GM21786 (cell line): ENCODE data around the gene HOXA4.
A peak's percentile ranks its signal among the peaks of the same experiment; 100 is the strongest.

ENCODE experiments used
- ATAC-seq: cut with Tn5 transposase; IDR thresholded peaks from one replicate; pipeline ENCODE4 v1.9.1; 2021; ENCODE audit not compliant: unreplicated experiment

The HOXA4 gene

GRCh38 chr7:27158436-27159265 lies 28.1 kb upstream of the HOXA4 start:
- ATAC-seq, result no peak

DNA sequence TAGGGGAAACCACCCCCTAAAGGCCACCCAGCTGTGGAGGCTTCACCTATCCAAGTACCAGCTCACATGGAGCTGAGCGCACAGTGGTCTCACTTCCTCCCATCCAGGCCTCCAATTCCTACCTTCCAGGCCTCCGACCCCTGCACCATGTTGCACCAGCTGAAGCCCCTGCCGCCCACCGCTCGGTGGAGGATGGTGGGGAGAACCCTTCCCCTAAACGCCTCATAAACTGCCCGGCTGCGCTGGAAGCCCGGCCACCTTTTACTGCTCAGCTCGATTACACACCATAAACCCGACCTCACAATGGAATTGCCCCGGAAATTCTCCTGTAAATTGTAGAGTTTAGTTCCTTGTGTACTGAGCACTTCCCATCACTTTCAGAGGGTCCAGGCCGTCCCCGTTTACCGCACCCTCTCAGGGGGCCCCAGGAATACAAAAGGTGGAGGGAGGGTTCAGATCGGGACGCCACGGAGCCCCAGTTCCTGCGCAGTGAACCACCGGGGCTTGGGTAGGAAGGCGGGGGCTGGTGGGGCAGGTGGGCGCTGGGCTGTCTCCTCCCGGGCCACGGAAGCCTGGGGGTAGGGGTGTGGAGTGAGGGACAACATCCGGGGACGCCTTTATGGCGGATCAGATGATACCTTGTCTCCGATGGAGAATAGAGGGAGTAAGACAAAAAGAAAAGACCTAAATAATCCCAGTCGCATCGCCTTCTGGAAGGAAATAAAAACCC lies 27.3 kb upstream of the HOXA4 start:
- ATAC-seq, result no peak

DNA sequence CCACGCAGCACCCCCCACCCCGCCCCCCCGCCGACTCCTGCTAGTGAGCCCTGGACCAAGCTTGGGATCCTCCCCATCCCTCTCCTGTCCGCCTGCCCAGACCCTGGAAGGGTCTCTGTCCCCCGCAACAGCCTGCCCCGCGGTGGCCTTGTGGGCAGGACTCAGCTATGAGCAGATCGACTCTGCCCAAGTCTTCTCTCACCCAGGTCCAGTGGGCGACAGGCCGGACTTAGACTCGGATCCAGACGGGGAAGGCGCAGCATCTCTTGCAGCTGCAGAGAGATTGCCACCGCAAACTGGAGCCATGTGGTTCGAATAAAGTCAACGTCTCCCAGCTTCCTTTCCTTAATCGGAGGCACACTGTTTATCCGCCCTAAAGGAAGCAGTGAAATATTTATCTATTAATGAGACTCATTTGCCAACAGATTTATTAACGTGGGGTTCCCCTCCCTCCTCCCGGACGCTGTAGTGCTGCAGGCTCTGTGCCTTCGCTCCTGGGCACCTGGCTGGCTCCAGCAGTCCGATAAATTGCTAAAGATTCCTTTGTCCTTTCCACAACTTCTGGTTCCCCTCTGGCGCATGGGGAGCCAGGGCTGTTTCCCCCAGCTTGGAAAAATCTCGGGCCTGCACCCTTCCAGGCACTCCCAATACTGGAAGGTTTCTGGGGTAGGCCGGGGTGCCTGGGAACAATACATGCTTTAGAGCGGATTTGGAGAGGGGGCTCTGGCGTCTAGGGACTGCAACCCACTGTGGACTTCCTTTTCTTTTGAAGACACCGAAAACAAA lies 26.6 kb upstream of the HOXA4 start:
- ATAC-seq, result no peak

DNA sequence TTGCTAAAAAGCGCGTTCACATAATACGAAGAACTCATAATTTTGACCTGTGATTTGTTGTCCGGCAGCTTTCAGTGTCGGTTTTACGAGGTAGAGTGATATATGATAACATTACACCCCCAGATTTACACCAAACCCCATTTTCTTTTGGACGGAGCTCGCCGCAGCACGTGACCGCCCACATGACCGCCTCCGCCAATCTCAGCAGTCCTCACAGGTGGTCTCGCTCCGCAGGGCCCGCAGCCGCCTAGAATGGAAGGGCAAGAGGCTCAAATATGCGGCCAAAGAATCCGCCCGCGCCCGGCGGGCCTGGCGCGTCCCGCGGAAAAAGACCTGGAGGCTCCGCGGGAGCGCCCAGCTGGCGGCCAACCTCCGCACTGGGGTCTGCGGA lies 25.9 kb upstream of the HOXA4 start, which contains the start of gene HOXA7:
Gene HOXA7 (minus strand): TSS at position 168 of the 391 bp plus-strand sequence. CDS start 130 bp downstream, at position 38.
- no peak for ATAC-seq

DNA sequence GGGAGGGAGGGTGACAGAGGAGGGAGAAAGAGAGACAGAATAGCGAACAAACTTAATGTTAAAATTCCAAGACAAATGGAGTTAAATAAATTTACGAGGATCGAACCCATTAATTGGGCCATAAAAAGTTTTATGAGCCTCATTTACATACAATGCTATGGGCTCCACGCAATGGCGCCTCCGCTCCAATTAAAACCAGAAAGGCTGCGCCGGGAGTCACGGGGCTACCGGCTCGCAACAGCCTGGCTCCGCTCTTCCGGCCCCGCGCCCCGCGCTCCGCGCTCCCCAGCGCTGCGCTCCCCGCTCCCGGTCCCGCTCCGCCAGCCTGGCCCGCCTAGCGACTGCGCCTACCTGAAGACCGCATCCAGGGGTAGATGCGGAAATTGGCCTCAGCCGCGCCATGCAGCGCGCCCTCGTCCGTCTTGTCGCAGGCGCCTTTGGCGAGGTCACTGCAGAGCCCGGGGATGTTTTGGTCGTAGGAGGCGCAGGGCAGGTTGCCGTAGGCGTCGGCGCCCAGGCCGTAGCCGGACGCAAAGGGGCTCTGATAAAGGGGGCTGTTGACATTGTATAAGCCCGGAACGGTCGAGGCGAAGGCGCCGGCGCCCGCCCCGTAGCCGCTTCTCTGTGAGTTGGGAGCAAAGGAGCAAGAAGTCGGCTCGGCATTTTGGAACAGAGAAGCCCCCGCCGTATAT lies 25.4 kb upstream of the HOXA4 start:
- no peak for ATAC-seq

GRCh38 chr7:27154901-27155815 lies 24.6 kb upstream of the HOXA4 start:
- ATAC-seq, result no peak

DNA sequence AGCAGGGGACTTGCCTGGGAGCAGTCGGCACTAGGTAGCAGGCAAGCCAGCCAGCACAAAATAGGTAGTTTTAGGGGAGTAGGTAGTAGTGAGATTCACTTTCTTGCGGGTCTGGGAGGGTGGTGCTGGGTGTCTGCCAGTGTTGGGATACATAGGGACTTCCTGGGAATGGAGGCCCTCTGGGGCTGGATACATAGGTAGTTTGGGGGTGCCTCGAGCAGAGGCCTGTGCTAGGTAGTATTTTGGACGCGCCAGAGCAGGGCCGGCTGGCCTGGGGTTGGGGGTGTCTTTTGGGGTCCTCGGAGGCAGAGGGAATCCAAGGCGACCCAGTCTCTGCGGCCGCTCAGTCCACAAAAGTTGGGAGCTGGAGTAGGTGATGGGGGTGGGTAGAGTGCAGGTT lies 23.8 kb upstream of the HOXA4 start:
- no peak for ATAC-seq

GRCh38 chr7:27153526-27153925 lies 23.0 kb upstream of the HOXA4 start:
- no peak for ATAC-seq

- ATAC-seq, result no peak
These were observed 22.4 kb upstream of the HOXA4 start for GRCh38 chr7:27152816-27153442.

- ATAC-seq, result no peak
These were observed 21.6 kb upstream of the HOXA4 start, which contains the start of gene HOXA3 for GRCh38 chr7:27151931-27152815. HOXA3 (minus strand) TSS chr7:27152583; CDS start chr7:27110640, 41,943 bp downstream.

GRCh38 chr7:27151341-27151930 lies 20.9 kb upstream of the HOXA4 start:
- ATAC-seq, result no peak

DNA sequence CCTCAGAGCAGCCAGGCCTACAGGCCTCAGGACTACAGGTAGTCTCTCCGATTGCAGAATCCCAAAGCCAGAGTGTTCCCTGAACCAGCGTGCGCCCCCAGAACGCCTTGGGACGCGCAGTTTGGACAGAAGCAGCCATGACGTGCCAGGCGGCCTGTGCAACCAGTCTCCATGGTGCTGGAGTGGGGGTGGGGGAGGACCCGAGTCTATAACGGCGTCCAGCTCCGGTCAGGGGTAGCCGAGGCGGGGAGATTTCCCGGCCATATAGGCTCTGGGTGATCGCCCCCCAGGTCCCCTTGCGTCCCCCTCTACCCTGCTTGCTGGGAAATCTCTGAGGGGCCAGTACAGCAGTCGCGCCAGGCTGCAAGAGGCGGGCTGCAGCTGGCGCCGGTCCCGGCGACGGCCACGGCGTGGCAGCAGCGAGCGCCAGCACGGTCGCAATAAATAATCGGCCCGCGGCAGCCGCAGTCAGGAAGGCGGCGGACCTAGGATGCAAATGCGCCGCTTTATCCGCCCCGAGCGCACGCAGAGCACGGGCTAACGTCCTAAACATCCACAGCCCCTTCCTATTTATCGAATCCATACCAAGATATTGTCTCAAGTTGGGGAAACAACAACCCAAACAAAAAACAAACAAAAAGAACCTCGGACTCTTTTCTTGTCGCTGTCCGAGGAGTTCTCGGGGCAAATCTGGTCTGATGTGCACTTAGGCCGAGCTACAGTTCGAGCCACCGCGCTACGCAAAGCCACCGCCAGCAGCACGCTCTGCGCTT lies 20.2 kb upstream of the HOXA4 start:
- peak; percentile 77 for ATAC-seq

DNA sequence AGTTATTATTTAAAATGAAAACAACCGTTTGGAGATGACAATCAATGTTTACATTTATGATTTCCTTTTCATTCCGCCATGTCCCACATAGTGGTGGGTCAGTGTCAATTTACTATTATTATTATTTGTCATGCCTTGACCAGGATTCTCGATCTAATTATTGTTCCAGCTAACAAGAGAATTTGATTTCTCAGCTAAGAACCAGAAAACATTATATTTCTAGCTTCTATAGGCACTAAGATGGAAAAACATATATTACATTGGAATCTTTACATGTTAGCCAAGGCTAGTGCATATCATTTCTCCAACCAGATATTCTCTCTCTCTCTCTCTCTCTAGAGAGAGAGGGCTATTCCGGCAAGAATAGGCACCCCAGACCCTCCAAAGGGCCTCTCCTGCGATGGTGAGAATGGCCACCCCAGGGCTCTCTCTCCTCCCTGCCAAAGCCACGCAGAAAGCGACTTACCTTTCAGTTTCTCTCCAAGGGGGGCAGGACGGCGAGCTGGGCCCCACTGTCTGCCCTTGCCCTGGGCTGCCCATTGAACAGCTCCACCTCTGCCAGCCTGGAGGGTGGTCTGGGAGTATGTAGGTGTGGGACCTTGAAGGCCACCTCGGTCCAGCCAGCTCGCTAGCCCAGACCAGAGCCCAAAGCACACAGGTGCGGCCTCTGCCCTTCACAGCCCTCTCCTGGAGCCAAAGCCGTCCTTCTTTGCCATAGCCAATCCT lies 19.4 kb upstream of the HOXA4 start:
- no peak for ATAC-seq

DNA sequence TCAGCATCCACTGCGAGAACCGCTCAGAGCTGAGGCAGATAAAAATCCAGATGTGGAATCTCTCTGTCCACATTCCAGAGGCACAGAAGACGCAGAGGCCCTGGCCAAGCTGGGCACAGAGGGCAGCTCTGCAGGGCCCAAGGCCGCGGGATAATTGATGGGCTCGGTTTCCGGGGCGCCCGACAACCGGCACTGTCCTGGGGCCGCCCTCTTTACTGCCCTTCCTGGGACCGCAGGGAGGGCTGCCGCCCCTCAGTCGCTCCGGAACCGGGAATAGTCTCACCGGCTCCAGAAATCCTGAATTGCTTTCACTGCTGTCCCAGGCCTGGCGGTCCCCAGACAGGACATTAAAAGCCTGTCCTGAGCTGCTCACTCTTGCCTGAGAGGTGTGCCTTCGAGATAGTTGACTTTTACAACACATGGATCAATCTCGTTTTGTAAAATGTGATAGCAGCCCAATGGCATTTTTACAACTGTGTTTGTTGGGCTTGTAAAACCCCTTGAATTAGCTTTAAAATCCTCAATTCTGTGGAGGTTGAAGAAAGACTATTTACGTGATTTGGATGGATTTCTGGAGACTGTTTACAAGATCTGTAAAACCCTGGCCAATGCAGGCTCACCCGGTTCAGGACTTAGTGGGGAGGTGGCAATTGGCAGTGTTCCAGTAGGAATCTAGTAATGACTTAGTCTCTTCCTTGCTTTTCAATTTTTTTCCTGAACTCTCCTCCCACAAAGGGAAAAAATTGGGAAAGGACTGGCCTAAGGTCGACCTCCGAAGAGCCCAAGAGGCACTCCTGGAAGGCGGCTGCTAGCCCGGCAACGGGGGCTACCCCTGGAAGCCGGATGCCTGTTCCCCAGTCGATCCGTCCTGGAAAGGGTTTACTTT lies 18.4 kb upstream of the HOXA4 start:
- ATAC-seq, result no peak

- no peak for ATAC-seq
These were observed 17.6 kb upstream of the HOXA4 start for GRCh38 chr7:27148031-27148755.
